ENCODE measurements around the gene GJD3.
"Not testable (repeated sequence)": the region's sequence is repeated elsewhere in the genome, so short reads cannot be mapped to it uniquely, and the experiment has no call there.

DNA sequence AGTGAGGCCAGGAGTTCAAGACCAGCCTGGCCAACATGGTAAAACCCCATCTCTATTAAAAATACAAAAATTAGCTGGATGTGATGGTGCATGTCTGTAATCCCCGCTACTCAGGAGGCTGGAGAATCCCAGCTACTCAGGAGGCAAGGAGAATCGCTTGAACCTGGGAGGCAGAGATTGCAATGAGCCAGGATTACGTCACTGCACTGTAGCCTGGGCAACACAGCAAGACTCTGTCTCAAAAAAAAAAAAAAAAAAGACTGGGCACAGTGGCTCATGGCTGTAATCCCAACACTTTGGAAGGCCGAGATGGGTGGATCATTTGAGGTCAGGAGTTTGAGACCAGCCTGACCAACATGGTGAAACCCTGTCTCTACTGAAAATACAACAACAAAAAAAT is 45.0 kb upstream of the GJD3 start:
- TF ChIP-seq, protein P1, sequence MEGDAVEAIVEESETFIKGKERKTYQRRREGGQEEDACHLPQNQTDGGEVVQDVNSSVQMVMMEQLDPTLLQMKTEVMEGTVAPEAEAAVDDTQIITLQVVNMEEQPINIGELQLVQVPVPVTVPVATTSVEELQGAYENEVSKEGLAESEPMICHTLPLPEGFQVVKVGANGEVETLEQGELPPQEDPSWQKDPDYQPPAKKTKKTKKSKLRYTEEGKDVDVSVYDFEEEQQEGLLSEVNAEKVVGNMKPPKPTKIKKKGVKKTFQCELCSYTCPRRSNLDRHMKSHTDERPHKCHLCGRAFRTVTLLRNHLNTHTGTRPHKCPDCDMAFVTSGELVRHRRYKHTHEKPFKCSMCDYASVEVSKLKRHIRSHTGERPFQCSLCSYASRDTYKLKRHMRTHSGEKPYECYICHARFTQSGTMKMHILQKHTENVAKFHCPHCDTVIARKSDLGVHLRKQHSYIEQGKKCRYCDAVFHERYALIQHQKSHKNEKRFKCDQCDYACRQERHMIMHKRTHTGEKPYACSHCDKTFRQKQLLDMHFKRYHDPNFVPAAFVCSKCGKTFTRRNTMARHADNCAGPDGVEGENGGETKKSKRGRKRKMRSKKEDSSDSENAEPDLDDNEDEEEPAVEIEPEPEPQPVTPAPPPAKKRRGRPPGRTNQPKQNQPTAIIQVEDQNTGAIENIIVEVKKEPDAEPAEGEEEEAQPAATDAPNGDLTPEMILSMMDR (IDR thresholded peaks at IDR 0.05): not testable (repeated sequence)
- TF ChIP-seq POLR2AphosphoS5 (IDR thresholded peaks at IDR 0.05; ENCODE audit: low read depth, low read length); TCF7L2 (IDR thresholded peaks at IDR 0.05; ENCODE audit: low read depth, low read length); SIN3A (IDR thresholded peaks at IDR 0.05; ENCODE audit: borderline replicate concordance, insufficient read depth, low read depth, low read length): not testable (repeated sequence)
